Measurements from ENCODE around the gene ABHD3.

GRCh38 chr18:21636769-21637168 is 67.8 kb downstream of the ABHD3 start:
- TF ChIP-seq EZH2 (IDR thresholded peaks at IDR 0.05; ENCODE audit: insufficient read depth, poor library complexity, severe bottlenecking) (no peak), EZH2phosphoT487 (IDR thresholded peaks at IDR 0.05; ENCODE audit: insufficient read depth, low read depth) (no peak)
